Osteocyte (in vitro differentiated cells): ENCODE results near the gene FALEC. TPM values are rescaled to one million over a fixed set of nuclear protein-coding genes. Genes with fewer than 3 reads are reported as not detected.

Experiments
- DNase-seq: peaks from one replicate; pipeline ENCODE4 v3.0.0; 2021; ENCODE audit warnings: mixed read lengths; ENCODE audit not compliant: unreplicated experiment; ENCODE audit errors: extremely low spot score
- H3K27ac Mint-ChIP-seq: one replicate; pipeline ENCODE4 v1.8.0; 2021; ENCODE audit warnings: mild to moderate bottlenecking, mixed read lengths; ENCODE audit not compliant: unreplicated experiment
- H3K27me3 Mint-ChIP-seq: one replicate; pipeline ENCODE4 v1.8.0; 2021; ENCODE audit warnings: mixed read lengths; ENCODE audit not compliant: unreplicated experiment
- H3K36me3 Mint-ChIP-seq: one replicate; pipeline ENCODE4 v1.8.0; 2021; ENCODE audit warnings: mixed read lengths; ENCODE audit not compliant: unreplicated experiment
- H3K4me1 Mint-ChIP-seq: one replicate; pipeline ENCODE4 v1.8.0; 2021; ENCODE audit warnings: mixed read lengths; ENCODE audit not compliant: unreplicated experiment
- H3K4me3 Mint-ChIP-seq: one replicate; pipeline ENCODE4 v1.8.0; 2021; ENCODE audit warnings: mild to moderate bottlenecking, moderate library complexity, mixed read lengths; ENCODE audit not compliant: unreplicated experiment
- H3K9me3 Mint-ChIP-seq: one replicate; pipeline ENCODE4 v1.8.0; 2021; ENCODE audit warnings: mixed read lengths; ENCODE audit not compliant: unreplicated experiment
- CTCF ChIP-seq: fragments of 200-600 bp; sonication (generic); IDR thresholded peaks from 2 replicates; pipeline ENCODE4 v1.5.0; 2021; ENCODE audit warnings: antibody characterized with exemption, mild to moderate bottlenecking, moderate library complexity
- total RNA-seq: library from RNA; stranded (reverse); gene quantifications from 2 replicates; pipeline ENCODE4 v1.2.1, GENCODE V29; 2021

The FALEC gene
- total RNA-seq, 1 donor from 2014 or later: not detected

- Mint-ChIP-seq H3K36me3 (peaks cover 25% of the 10 kb centered on the region), H3K27me3 (peaks cover 3% of the 10 kb centered on the region)
Observed at GRCh38 chr1:150474869-150475268, 40.7 kb upstream of the FALEC start.

GRCh38 chr1:150476754-150477153 lies 38.8 kb upstream of the FALEC start:
- TF ChIP-seq CTCF: no peak
- Mint-ChIP-seq H3K36me3 (peaks cover 8% of the 10 kb centered on the region), H3K4me1 (no peaks in the 10 kb centered on the region), H3K4me3 (no peak overlapping the region), H3K27ac (no peak overlapping the region), H3K9me3 (no peaks in the 10 kb centered on the region), H3K27me3 (peaks cover 3% of the 10 kb centered on the region)
- no peak for DNase-seq

More at GRCh38 chr1:150474869-150475268, 40.7 kb upstream of the FALEC start:
- TF ChIP-seq CTCF: no peak
- H3K4me1 Mint-ChIP-seq: no peaks in the 10 kb centered on the region
- no peak overlapping the region for H3K4me3 Mint-ChIP-seq
- no peaks in the 10 kb centered on the region for H3K9me3 Mint-ChIP-seq
- H3K27ac Mint-ChIP-seq: no peak overlapping the region
- no peak for DNase-seq

- Mint-ChIP-seq H3K27me3 (peaks cover 3% of the 10 kb centered on the region), H3K4me3 (no peak overlapping the region), H3K36me3 (peaks cover 4% of the 10 kb centered on the region), H3K27ac (no peak overlapping the region), H3K9me3 (no peaks in the 10 kb centered on the region), H3K4me1 (no peaks in the 10 kb centered on the region)
- no peak for TF ChIP-seq CTCF
- no peak for DNase-seq
Observed at GRCh38 chr1:150477320-150477719, 38.2 kb upstream of the FALEC start.

- TF ChIP-seq CTCF: no peak
- Mint-ChIP-seq H3K27me3 (peaks cover 3% of the 10 kb centered on the region), H3K4me1 (no peaks in the 10 kb centered on the region), H3K36me3 (peaks cover 1% of the 10 kb centered on the region), H3K9me3 (no peaks in the 10 kb centered on the region), H3K27ac (no peak overlapping the region), H3K4me3 (no peak overlapping the region)
- no peak for DNase-seq
Observed at GRCh38 chr1:150477733-150478132, 37.8 kb upstream of the FALEC start.

GRCh38 chr1:150479370-150479769 lies 36.2 kb upstream of the FALEC start:
- no peaks in the 10 kb centered on the region for H3K4me1 Mint-ChIP-seq
- H3K36me3 Mint-ChIP-seq: peaks cover 1% of the 10 kb centered on the region
- no peaks in the 10 kb centered on the region for H3K9me3 Mint-ChIP-seq
- peaks cover 3% of the 10 kb centered on the region for H3K27me3 Mint-ChIP-seq
- no peak overlapping the region for H3K27ac Mint-ChIP-seq
- TF ChIP-seq CTCF: no peak
- H3K4me3 Mint-ChIP-seq: no peak overlapping the region
- DNase-seq: no peak
